Epithelial cell of esophagus (primary cell): ENCODE results near the gene ZNF229.
"Not testable (repeated sequence)": the region's sequence is repeated elsewhere in the genome, so short reads cannot be mapped to it uniquely, and the experiment has no call there.

Source experiments
- DNase-seq: peaks from one replicate; pipeline ENCODE4 v3.0.0; 2010; ENCODE audit warnings: low read depth
- H3K4me3 ChIP-seq: 2 replicates; pipeline ENCODE4 v1.5.1; 2011; ENCODE audit warnings: mild to moderate bottlenecking, low read length, control low read depth
- TF ChIP-seq, protein P1 (sequence below): IDR thresholded peaks from 2 replicates; pipeline ENCODE4 v1.5.1; 2011; ENCODE audit warnings: low read depth, mild to moderate bottlenecking, low read length, control low read depth, inconsistent platforms; ENCODE audit not compliant: insufficient read depth; ENCODE audit errors: missing control alignments

Gene ZNF229

DNA sequence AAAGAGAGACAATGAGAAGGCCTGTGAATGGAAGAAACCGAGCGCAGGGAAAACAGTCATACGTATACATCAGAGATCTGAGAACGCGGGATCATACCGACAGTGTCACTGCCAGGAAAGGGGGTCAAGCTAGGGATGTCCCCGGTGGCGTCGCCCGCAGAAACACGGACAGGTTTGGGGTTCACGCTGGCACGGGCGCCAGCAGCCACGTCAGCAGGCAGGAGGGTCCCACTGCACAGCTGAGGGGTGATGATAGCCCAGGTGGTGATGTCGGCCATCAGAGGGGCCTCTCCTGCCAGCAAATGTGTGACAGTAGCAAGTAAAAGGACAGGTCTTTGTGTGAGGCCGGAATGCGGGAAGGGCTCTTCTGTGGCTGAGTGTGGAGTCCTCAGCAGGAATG lies 3.4 kb upstream of the ZNF229 start:
- no peak overlapping the region for H3K4me3 ChIP-seq
- TF ChIP-seq, protein P1, sequence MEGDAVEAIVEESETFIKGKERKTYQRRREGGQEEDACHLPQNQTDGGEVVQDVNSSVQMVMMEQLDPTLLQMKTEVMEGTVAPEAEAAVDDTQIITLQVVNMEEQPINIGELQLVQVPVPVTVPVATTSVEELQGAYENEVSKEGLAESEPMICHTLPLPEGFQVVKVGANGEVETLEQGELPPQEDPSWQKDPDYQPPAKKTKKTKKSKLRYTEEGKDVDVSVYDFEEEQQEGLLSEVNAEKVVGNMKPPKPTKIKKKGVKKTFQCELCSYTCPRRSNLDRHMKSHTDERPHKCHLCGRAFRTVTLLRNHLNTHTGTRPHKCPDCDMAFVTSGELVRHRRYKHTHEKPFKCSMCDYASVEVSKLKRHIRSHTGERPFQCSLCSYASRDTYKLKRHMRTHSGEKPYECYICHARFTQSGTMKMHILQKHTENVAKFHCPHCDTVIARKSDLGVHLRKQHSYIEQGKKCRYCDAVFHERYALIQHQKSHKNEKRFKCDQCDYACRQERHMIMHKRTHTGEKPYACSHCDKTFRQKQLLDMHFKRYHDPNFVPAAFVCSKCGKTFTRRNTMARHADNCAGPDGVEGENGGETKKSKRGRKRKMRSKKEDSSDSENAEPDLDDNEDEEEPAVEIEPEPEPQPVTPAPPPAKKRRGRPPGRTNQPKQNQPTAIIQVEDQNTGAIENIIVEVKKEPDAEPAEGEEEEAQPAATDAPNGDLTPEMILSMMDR, result no peak
- DNase-seq, result no peak

DNA sequence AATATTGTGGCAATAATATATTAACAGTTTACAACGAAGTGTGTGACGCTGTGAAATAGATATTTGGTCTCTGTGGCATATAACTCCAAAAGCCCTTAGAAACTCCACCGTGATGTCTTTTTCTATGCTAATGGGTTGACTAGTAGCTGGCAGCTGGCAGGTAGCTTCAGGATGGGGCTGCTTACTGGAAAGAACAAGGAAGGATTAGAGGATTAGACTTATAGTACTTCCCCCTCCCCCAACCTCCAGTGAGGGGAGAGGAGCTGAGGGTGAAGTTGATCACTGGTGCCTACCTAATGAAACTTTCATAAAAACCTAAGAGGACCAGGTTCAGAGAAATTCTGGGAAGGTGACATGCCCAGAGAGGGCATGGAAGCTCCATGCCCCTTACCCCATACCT lies 9.8 kb downstream of the ZNF229 start:
- TF ChIP-seq, protein P1, result no peak
- DNase-seq, result no peak
- no peak overlapping the region for H3K4me3 ChIP-seq

DNA sequence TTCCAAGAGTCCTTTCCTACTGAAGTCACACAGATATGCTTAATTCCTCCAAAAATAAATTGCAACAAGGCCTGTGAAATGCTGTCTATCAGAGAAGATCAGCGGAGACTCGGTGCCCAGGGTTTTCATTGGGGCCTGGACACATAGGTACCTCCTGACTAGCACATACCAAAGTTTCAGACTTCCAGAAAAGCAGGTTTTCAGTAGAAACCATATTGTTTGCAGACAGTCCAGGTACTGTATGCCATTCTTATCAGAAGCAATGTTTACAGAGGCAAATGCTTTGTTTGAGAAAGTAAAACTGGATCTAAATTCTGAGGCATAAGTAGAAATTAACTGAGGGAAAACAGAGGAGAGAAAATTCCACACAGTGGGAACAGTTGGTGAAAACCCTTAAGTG lies 12.8 kb downstream of the ZNF229 start:
- TF ChIP-seq, protein P1, result no peak
- no peak overlapping the region for H3K4me3 ChIP-seq
- no peak for DNase-seq

DNA sequence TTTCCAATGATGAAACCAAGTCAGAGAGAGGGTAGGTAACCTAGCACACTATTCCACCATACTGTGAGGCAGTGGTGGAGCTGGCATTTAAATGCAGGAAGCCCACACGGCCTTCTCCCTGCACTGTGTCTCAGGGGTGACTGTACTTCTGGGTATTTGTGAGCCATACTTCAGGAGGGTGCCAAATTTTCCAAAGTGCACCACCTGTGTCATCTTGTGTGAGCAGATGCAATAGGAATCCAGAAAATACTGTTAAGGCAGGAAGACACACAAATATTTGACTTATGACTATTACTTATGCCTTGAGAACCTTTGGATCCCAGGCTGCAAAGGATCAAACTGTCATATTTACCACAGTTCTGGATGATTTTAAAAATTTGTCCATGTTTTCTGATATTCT lies 17.3 kb downstream of the ZNF229 start:
- TF ChIP-seq, protein P1, result no peak
- peak; percentile 8 for DNase-seq
- H3K4me3 ChIP-seq, result no peak overlapping the region

DNA sequence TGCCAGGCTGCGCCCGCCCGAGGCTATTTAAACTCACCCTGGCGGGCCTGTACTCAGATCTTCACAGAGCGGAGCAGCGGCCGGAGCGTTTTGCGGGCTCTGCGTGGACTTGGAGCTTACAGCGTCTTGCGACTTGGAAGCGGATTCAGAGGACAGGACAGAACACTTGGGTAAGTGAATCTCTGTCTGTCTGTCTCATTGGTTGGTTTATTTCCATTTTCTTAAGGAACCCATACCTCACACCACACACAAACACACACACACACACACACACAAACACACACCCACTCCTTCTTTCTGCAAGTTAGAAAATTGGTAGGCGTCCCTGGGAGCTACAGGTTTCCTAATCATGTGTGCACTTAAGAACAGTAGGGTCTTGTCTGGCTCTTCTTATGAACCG lies 32.7 kb downstream of the ZNF229 start:
- not testable (repeated sequence) for H3K4me3 ChIP-seq, DNase-seq

DNA sequence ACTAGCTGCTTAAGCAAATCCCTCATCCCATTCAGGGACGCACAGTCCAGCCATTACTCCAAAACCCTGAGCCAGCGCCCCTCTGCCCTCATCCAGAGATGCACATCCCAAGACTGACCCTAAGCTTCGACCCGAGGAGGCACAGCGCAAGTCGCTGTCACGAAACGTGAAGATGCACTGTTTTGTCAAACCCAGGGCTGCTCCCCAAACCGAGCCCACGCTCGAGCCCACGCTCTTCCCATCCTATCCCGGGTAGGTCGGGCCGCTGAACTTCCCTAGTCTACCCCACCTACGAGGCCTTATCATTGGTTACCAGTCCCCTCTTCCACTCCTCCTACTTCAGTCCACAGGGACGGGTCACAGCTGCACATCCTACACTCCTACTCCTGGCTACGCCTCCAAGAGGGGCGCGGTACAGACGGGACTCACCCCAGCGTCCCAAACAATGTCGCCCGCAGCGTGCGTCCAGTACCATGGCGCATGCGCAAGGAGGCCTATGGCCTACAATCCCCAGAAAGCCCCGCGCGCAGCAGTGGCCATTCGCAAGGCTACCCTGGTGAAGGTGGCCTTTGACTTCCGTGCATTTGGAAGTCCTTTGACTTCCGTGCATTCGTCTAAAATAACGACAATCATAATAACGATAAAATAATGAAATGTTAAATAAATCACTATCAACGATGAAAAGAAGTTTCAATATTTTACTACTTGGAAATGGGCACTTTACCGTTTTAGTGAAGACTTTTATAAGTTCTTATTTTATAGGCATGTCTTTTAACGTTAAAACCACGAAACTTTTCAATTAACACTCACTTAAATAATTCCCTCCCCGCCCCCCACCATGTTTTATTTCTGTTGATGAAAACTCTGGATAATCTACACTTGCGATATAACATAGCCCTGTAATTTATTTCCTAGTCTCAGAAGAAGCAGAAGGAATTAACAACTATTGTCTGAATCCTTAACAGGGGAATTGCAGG lies 46.8 kb downstream of the ZNF229 start, which contains the start of gene ZNF285:
TSS of gene ZNF285 (minus strand) at position 470 of the 977 bp plus-strand sequence. CDS start 4,395 bp downstream, outside the sequence.
- peak within 1 kb of the TSS; percentile 69 for H3K4me3 ChIP-seq
- TF ChIP-seq, protein P1, result no peak
- DNase-seq, result peak; percentile 96

DNA sequence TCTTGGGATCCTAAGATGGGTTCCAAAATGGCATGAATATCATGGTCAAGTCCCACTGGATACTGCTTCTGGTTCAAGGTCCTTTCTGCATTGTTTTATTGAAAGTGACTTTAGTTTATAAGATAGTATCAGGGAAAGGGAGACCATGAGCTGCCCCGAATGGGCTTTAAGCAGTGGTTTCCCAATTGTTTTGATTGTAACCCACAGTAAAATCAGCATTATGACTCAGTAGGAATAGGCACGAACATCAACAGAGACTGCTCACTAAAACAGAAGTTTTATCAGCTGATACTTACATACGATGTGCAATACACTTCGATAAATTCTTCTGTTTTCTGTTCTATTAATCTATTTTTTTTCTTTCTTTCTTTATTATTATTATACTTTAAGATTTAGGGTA lies 59.0 kb downstream of the ZNF229 start:
- DNase-seq, result not testable (repeated sequence)

More for the DNA sequence above, 59.0 kb downstream of the ZNF229 start:
- not testable (repeated sequence) for H3K4me3 ChIP-seq
